Mucosa of stomach (tissue), 1 donor: Measurements from ENCODE around the gene STK32C.

Experiments
- H3K27me3 ChIP-seq: one replicate; pipeline ENCODE4 v1.7.0; 2013; ENCODE audit warnings: mild to moderate bottlenecking, low read length; ENCODE audit not compliant: control insufficient read depth, insufficient read depth
- H3K36me3 ChIP-seq: one replicate; pipeline ENCODE4 v1.7.0; 2013; ENCODE audit warnings: low read length; ENCODE audit not compliant: control insufficient read depth, insufficient read depth
- H3K4me1 ChIP-seq: one replicate; pipeline ENCODE4 v1.7.0; 2013; ENCODE audit warnings: mild to moderate bottlenecking, low read length; ENCODE audit not compliant: control insufficient read depth, insufficient read depth
- H3K4me3 ChIP-seq: one replicate; pipeline ENCODE4 v1.7.0; 2013; ENCODE audit warnings: low read length
- H3K9ac ChIP-seq: one replicate; pipeline ENCODE4 v1.7.0; 2013; ENCODE audit warnings: mild to moderate bottlenecking, low read length, moderate library complexity
- H3K9me3 ChIP-seq: one replicate; pipeline ENCODE4 v1.7.0; 2013; ENCODE audit warnings: mild to moderate bottlenecking, low read length, moderate library complexity; ENCODE audit not compliant: control insufficient read depth
- donor health status: Pancreatic carcinoma.

STK32C gene

DNA sequence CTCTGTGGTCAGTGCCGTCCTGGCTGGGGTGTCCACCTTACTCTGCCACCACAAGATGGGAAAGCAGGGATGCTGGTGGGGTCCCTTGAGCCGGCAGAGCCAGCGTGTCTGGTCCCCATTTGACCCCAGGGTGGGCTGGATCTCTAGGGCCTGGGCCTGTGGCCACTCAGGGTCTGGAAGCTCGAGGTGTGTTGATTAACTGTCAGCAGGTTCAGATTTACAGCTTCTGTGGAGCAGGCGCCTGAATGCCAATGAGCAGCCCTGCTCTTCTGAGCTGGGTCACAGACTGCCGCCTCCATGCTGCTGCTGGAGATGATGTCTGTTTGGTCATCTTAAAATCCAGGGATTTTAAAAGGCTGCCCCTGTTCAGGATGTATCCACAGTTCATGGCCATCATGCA, 132.3 kb downstream of the STK32C start:
- peaks cover 13% of the 10 kb centered on the region for H3K27me3 ChIP-seq
- H3K9ac ChIP-seq = no peak overlapping the region
- H3K4me3 ChIP-seq = no peak overlapping the region
- no peaks in the 10 kb centered on the region for H3K9me3 ChIP-seq
- no peaks in the 10 kb centered on the region for H3K4me1 ChIP-seq
- no peaks in the 10 kb centered on the region for H3K36me3 ChIP-seq

DNA sequence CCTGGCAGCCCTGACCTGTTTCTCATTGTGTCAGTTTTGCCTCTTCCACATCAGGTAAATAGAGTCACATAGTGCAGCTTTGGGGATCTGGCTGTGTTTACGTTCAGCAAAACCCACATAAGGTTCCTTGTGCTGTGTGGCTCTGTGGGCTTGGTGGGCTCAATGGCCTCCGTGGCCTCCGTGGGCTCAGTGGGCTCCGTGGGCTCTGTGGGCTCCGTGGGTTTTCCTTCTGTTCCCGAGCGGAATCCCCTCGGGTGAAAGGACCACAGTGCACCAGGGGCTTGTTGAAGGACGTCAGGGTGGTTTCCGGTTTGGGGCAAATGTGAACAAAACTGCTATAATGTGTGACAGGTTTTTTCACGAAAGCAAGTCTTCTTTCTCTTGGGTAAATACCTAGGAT, 133.5 kb downstream of the STK32C start:
- H3K4me3 ChIP-seq = no peak overlapping the region
- peaks cover 13% of the 10 kb centered on the region for H3K27me3 ChIP-seq
- H3K36me3 ChIP-seq = no peaks in the 10 kb centered on the region
- H3K9me3 ChIP-seq = no peaks in the 10 kb centered on the region
- H3K9ac ChIP-seq = no peak overlapping the region
- H3K4me1 ChIP-seq = no peaks in the 10 kb centered on the region

DNA sequence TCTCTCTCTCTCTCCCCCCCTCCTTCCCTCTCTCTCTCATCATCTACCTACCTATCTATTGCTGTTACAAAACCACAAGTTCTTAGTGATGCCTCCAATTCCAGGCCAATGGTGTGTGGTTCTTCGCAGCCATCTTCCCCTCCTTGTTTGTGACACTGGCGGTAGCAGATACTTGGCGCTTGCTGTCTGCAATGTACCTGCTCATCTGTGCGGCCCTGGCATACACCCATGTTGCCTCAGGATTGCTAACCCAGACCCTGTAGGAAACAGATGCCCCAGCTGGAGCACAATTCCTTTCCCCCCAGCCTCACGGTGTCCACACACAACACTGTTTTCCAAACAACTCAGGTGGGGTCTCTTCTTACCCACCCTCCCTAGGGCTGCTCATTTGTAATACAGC, 134.6 kb downstream of the STK32C start:
- Histone ChIP-seq H3K4me3 (no peak overlapping the region), H3K4me1 (no peaks in the 10 kb centered on the region), H3K27me3 (peaks cover 13% of the 10 kb centered on the region), H3K9ac (no peak overlapping the region), H3K36me3 (no peaks in the 10 kb centered on the region), H3K9me3 (no peaks in the 10 kb centered on the region)

DNA sequence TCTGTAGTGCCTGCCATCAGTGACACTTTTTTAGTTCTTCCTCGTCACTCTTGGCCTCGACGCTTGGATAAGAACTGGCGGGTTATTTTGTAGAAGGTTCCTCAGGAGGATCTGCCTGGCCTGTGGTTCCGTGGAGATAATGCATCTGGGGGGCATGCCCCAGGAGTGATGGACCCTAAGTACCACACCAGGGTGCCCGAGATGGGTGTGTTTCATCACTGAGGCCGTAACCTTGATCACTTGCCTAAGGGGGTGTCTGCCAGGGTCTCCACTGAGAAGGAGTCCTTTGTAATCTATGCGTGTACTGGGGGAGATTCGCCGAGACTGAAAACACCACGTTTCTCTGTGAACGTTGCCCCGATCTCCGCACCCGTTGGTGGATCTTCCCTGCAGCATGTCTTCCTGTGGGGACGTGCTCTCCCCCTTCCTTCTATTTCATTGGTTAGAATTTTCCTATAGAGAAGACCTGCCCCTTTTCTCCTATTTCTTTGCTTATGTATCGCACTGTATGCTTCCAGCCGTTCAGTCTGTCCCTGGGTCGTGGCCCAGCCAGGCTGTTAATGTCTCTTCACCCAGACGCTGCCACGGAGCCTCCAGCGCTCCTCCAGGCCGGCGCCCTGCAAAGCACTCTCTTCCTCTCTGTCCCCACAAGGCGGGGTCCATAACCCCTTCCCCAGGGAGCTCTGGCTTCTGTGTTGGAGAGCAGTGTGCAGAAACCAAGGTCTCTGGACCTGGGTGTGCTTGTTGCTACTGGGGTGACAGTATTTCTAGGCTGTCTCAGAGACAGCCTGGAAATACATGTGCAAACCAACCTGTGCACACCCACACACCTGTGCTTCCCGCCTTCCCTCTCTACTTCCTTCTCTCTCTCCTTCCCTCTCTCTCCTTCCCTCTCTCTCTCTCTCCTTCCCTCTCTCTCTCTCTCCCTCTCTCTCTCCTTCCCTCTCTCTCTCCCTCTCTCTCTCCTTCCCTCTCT, 135.4 kb downstream of the STK32C start:
- Histone ChIP-seq H3K27me3 (peaks cover 9% of the 10 kb centered on the region), H3K36me3 (no peaks in the 10 kb centered on the region), H3K4me1 (no peaks in the 10 kb centered on the region), H3K9ac (no peak overlapping the region), H3K9me3 (no peaks in the 10 kb centered on the region), H3K4me3 (no peak overlapping the region)

DNA sequence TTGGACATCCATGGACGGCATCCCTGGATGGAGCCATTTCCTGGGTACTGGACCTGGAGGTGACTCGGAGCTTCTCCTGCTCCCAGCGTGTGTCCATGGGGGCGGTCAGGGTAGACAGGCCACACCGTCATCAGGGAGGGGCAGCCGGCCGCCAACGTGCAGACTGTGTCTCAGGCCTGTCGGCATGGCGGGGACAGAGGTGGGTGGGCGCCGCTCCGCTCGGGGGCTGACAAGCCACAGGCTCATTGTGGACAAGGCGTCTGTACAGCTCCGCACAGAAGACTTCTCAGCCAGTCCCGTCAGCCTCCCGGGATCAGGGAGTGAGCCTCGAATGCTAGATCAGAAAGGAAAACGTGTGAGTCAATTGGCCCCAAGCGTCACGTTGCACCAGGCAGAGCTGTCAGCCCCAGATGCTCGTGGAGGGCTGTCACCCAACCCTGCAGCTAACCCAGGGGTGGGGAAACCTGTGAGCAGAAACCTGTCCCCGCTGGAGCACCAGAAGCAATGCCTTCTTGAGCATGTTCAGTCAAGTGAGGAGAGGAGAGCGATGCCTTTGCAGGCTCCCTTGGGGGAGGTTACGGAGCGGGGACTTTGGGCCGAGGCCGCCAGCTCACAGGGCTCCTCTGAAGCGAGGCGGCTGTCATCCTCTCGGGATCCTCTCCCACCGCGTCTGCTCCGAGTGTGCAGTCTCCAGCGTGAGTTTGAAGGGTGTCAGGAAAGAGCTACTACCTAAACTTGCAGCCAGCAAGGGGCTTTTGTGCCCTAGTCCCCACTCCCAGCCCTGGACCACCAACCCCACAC, 137.0 kb downstream of the STK32C start:
- no peak overlapping the region for H3K4me3 ChIP-seq
- H3K4me1 ChIP-seq = no peaks in the 10 kb centered on the region
- H3K36me3 ChIP-seq = no peaks in the 10 kb centered on the region
- no peak overlapping the region for H3K9ac ChIP-seq
- H3K27me3 ChIP-seq = no peaks in the 10 kb centered on the region
- H3K9me3 ChIP-seq = no peaks in the 10 kb centered on the region

DNA sequence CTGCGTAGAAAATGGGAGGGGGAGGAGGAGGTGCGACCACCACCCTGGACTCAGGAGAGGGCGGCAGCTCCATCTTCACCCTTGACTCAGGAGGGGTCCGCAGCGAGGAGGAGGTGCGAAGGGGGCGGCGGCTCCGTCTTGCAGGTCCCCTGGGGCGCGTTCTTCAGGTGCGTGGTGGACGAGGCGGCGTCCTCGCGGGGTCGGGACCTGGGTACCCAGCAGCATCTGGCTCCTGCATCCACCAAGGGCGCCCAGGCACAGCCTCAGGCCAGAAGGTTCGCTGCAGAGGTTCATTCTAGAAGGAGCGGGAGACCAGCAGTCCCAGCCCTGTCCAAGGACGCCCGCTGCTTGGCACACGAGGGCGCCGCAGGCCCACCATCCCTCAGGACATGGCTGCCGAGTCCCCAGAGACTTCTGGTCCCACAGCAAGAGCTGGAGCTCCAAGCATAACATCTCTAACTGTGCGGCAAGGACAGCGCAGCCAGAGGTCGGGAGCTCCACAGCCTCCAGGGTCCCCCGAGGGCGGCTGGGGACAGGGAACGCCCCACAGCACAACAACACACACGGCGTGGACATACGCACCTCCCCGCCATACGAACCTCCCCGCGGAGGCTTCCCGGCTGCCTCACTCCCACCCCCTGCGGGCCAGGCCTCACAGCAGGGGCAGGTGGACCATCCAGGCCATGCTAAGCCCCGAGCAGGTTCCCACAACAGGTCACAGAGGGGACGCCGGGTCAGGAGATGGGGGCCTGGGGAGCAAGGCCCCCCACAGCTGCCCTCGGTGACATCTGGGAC, 137.8 kb downstream of the STK32C start:
- H3K9ac ChIP-seq = no peak overlapping the region
- no peaks in the 10 kb centered on the region for H3K9me3 ChIP-seq
- H3K4me1 ChIP-seq = peaks cover 2% of the 10 kb centered on the region
- H3K4me3 ChIP-seq = no peak overlapping the region
- H3K27me3 ChIP-seq = no peaks in the 10 kb centered on the region
- no peaks in the 10 kb centered on the region for H3K36me3 ChIP-seq

DNA sequence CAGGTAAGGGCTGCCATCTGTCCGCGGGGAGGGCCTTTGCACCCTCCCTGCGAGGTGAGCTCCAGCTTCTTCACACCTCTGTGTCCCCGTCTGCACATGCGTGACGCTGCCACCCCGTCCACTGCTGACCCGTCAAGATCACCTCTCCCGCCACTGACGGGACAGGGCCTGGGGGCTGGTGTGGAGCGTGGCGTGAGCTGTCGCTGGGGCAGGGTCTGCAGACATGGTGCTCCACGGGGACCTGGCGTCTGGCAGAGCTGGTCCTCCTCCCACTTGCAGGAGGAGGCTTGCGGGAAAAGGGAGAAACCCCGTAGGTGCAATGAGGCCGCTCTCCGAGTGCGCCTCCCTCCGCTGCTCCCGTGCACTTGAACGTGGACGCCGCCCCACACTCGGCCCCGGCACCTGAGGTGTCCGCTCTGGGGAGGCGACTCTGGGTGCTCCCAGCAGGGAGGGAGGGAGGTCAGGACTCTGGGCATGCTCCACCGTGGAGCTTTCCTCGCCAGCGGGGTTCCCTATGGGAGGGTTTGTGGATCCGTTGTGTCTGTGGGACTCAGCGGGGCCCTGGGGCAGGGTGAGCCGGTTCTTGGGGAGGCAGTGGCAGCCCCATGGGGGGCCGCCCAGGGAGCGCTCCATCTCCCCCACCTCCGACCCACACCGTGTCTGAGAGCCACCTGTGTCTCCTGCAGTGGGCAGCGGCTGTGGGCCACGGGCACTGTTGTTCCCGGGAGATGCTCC, 138.6 kb downstream of the STK32C start:
- no peak overlapping the region for H3K9ac ChIP-seq
- no peaks in the 10 kb centered on the region for H3K27me3 ChIP-seq
- no peak overlapping the region for H3K4me3 ChIP-seq
- H3K9me3 ChIP-seq = no peaks in the 10 kb centered on the region
- H3K36me3 ChIP-seq = no peaks in the 10 kb centered on the region
- peaks cover 10% of the 10 kb centered on the region for H3K4me1 ChIP-seq

DNA sequence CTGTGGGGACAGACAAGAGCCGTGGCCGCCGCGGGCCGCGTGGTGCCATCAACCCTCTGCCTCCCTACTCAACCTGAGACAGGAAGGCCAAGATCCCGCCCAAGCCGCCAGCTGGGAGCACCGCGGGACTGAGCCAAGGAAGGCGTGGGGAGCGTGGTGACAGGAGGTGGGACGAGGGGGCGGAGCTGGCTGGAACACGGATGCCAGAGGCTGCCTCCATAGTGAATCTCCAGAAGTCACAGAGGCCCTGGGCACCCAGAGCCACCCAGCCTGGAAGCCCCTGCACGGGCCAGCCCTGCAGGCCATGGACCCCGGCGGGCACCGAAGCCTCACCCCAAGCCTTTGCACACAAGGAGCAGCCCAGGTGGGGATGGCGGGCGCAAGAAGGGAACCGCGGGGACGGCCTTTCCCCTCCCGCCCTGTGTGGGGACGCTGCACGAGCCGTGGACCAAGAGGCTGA, 139.1 kb downstream of the STK32C start:
- no peaks in the 10 kb centered on the region for H3K36me3 ChIP-seq
- no peak overlapping the region for H3K9ac ChIP-seq
- H3K9me3 ChIP-seq = no peaks in the 10 kb centered on the region
- H3K4me1 ChIP-seq = peaks cover 16% of the 10 kb centered on the region
- no peak overlapping the region for H3K4me3 ChIP-seq
- H3K27me3 ChIP-seq = no peaks in the 10 kb centered on the region

DNA sequence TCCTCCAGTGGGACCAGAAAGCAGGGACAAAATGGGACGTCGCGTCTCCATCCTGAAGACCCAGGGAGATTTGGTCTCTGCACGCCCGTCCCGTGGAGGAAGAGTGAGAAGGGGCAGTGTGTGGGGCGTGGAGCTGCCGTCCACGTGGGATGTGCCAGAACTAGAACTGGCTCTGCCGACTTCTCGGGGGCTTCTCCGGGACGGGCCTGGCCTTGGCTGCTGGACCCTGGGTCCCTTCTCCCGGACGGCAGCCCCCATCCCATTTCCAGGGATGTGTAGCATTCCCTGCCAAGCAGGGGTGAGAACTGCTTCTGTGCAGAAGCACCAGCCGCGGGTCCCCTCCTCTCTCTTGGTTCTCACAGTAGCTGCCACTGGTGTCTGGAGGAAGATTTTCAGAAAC, 139.8 kb downstream of the STK32C start:
- Histone ChIP-seq H3K36me3 (no peaks in the 10 kb centered on the region), H3K9ac (no peak overlapping the region), H3K4me3 (no peak overlapping the region), H3K4me1 (peaks cover 22% of the 10 kb centered on the region), H3K9me3 (no peaks in the 10 kb centered on the region), H3K27me3 (no peaks in the 10 kb centered on the region)

DNA sequence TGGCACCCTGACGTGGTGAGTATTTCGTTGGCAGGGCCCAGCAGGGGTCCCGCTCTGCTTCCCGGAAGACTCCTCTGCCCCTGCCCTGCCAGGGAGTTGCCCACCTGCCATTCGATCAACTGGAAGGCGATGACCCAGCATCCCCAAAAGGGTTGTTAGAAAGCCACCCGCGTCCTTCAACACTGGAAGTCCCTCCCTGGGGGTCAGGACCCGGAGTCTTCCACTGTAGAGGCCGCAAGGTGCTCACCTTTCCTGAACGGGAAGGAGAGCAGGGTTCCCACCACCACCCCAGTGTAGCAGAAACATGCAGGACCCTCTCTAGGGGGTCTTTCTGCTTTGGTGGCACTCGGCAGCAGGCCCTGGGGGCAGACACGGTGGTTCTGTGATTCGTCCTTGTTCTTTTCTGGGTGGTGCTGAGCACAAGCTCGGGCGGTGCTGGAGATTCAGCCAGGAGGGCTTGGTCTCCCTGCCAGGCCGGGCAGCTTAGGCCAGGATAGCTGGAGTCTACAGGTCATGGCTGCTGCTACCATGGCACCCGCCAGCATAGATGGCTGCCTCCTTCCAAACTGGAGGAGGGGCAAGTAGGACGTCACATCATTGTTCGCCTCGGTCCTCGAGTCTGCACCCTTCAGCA, 140.6 kb downstream of the STK32C start:
- Histone ChIP-seq H3K36me3 (no peaks in the 10 kb centered on the region), H3K9me3 (no peaks in the 10 kb centered on the region), H3K4me1 (peaks cover 29% of the 10 kb centered on the region), H3K27me3 (no peaks in the 10 kb centered on the region), H3K9ac (no peak overlapping the region), H3K4me3 (no peak overlapping the region)
